ENCODE measurements around the gene P2RX6.
"Not testable (repeated sequence)": the region's sequence is repeated elsewhere in the genome, so short reads cannot be mapped to it uniquely, and the experiment has no call there.

The P2RX6 gene

DNA sequence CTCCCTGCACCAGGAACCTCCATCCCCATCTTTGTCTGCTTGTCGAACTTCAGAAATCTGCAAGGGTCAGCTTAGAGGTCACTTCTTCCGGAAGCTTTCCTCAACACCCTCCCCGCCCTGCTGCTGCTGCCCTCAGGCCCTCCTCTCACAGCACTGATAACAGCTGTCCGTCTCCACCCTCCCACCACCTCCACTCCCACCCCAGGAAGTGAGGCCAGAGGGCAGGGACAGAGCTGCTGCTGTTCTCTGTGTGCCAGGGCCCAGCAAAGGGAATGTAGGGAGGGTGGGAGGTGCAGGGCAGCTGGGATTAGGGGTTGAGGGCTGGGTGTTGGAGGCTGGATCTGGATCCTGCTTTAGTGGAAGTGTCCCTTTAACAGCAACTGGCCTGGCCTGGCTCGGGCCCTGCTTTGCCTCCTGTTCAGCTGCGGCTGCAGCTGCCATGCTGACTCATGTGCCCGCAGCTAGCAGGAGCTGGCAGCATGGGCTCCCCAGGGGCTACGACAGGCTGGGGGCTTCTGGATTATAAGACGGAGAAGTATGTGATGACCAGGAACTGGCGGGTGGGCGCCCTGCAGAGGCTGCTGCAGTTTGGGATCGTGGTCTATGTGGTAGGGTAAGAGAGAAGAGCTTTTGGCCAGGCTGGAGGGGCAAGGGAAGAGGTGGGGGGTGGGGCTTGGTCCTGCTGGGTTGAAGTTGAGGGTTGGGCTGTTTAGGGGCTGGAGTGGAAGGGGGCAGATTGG is at the start of gene P2RX6:
Gene P2RX6 (plus strand): TSS at position 440 of the 740 bp plus-strand sequence. CDS start 10 bp downstream, at position 450.
- DNase-seq: no peak

DNA sequence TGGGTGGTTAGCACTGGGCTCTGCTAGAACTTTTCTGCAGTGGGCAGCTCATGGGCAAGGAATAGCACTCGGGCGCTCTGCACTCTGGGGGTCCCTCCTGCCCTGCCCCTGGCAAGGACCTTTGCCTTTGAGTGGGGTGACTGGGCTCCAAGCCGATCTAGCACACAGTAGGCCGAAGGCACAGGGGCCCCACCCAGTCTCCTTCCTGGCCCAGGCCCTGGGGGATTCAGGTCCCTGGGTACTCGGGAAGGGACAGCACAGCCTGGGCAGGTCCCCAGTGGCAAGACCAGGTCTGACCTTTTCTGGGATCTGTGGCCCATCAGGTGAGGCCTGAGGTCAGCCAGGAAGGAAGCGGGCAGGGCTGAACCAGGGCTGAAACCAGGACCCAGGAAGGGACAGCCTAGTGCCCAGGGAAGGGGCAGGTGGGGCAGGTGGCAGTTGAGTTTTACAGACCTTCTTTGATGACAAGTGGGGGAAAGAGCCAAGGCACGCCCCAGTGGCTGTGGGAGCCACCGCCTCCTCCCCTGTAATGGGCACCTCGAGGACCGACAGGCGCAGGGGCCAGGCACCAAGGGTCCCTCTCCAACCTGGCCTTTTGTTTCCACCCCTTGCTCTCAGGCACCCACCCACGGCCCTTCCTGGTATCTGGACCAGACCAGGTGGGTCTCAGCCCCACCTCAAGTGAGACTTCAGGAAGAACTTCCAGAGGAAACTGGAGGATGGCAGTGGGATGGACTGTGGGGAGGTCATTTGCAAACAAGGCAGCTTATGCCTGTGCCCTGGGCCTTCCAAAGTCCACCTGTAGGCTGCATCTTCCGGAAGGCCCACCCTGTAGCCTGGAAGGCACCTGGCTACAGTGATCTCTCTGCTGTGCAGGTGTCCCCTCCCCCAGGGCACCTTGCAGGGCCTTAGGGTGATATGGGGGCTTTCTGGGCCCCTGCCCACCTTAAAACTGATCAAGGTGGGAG is 48.8 kb upstream of the P2RX6 start:
- no peak for DNase-seq

- DNase-seq: no peak
Measured at GRCh38 chr22:20966883-20967696, 47.9 kb upstream of the P2RX6 start, which contains the start of gene AIFM3. Gene AIFM3 (plus strand): TSS chr22:20967255. CDS start chr22:20967945, 690 bp downstream.

DNA sequence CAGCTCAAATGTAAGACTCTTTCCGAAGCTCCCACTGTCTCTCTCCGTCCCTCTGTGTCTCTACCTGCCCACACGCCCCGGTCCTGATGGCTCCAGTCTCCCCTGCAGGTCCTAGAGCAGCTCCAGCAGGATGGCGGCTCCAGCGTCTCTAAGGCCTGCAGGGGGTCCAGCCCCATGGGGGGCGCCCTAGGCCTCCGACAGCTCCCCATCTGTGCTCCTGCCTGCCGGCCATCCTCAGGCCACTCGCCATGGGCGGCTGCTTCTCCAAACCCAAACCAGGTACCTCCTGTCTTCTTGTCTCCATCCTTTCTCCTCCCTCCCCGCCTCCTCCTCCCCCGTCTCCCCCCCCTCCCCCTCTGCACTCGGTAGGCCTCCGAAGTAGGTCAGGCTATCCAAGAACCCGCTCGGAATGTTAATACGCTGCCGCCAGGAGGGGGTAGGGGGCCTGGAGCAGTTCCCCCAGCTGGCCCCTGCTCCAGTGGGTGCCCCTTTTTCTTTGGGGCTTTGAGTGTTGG is 47.2 kb upstream of the P2RX6 start:
- no peak for DNase-seq

DNA sequence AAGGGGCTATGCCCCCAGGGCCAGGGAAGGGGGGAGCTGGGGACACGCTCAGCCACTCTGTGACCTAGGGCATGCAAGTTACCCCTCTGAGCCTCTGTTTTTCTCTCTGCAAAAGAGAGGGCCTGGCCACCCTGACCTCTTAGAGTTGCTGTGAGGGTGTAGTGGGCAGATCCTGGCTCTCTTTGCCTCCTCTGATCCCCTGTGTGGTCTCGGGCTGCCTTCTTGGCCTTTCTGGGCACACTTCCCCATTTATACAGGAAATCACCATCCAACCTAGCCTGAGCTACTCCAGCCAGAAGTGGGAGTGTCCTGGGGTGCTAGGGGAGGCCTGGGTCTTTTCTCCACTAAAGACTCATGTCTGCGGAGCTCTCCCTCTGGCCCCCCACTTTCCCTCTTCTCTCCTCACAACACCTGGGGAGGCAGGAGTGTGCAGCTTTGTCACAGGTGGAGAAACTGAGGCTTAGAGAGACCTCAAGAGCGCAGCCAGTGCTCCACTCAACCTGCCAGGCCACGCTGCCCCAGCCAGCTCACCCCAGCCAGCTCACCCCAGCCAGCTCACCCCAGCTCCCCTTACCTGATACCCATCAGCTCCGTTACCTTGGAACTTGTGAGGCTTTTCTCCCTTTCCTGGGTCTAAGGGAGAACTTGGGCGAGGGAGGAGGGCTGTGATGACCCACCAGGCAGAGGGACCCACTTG is 46.5 kb upstream of the P2RX6 start:
- no peak for DNase-seq

DNA sequence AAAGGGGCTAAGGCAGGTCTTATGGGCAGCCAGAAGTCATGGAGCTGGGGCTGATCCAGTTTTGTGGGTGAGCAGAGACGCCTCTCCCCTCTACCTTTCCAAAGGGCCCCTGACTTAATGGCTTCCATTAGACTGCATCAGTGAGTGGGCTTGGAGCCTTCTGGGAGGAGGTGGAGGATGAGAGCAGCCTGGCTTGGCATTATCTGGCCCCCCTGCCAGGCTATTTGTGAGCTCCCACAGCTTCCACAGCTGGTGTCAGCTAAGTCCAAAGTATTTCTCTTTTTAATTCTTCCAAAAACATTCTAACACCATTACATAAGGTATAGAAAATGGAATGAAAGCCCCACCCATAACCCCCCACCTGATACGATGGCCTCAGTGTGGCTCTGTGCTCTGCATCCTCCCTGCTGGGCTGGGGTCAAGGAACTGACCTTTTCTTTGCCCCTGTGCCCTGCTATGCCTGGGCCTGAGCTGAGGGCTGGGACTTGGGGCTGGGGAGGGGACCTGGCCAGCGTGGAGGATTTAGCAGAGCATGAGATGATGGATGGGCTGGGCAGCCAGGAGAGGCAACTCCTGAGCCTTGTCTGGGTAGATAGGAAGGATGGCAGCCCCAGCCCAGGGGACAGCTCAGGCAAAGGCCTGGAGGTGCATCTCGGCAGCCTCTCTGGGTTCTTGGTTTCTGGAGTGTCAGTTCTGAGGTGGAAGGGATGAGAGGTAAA is 43.9 kb upstream of the P2RX6 start:
- no peak for DNase-seq

DNA sequence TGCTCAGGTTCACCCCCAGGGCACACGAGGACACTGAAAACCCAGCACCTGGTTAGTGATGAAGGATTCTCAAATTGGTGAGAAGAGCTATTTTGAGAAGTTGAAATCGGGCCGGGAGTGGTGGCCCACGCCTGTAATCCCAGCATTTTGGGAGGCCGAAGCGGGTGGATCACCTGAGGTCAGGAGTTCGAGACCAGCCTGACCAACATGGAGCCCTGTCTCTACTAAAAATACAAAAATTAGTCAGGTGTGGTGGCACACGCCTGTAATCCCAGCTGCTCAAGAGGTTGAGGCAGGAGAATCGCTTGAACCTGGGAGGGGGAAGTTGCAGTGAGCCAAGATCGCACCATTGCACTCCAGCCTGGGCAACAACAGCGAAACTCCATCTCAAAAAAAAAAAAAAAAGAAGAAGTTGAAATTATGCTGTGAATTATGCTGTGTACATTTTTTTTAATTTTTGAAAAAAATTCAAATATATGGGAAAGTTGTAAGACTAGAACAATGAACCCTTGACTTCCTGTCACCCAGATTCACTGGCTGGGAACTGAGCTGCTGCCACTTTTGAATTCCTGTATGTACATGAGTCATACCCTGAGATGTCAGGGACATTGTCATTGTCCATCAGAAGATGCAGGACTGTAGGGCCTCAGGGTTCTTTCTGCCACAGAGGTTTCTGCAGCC is 42.8 kb upstream of the P2RX6 start:
- not testable (repeated sequence) for DNase-seq

DNA sequence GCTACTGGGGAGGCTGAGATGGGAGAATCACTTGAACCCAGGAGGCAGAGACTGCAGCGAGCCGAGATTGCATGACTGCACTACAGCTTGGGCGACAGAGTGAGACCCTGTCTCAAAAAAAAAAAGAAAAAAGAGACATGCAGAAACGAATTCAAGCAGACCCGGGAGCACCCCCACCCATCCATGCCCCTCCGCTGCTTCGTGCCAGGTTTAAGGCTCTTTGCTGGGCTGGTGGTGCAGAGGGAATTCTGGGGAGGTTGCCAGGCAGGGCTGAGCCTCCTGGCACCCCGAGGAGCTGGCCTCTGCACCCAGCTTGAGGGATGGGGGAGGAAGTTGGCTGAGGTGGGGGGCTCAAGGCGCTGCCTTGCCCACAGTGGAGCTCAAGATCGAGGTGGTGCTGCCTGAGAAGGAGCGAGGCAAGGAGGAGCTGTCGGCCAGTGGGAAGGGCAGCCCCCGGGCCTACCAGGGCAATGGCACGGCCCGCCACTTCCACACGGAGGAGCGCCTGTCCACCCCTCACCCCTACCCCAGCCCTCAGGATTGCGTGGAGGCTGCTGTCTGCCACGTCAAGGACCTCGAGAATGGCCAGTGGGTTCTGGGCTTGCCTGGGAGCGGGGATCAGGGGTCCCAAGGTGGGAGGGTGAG is 41.9 kb upstream of the P2RX6 start:
- no peak for DNase-seq

DNA sequence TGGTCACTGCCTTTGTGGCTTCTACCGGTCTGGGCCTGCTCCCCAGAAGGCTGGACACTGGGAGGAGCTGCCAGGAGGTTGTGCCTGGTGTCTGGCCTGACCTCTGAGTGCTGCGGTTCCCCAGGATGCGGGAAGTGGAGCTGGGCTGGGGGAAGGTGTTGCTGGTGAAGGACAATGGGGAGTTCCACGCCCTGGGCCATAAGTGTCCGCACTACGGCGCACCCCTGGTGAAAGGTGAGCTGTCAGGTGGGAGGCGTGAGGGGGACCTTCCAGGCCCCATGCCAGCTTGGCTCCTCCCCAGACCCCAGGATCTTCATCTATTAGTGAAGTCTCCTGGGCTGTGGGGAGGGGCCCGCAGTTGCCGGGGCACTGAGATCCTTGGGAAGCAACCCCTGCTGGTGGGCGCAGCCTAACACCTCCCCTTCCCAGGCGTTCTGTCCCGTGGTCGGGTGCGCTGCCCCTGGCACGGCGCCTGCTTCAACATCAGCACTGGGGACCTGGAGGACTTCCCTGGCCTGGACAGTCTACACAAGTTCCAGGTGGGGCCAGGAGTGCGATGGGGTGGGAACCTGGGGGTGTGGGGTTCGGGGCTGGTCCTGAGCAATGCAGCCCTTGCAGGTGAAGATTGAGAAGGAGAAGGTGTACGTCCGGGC is 41.2 kb upstream of the P2RX6 start:
- DNase-seq: no peak

DNA sequence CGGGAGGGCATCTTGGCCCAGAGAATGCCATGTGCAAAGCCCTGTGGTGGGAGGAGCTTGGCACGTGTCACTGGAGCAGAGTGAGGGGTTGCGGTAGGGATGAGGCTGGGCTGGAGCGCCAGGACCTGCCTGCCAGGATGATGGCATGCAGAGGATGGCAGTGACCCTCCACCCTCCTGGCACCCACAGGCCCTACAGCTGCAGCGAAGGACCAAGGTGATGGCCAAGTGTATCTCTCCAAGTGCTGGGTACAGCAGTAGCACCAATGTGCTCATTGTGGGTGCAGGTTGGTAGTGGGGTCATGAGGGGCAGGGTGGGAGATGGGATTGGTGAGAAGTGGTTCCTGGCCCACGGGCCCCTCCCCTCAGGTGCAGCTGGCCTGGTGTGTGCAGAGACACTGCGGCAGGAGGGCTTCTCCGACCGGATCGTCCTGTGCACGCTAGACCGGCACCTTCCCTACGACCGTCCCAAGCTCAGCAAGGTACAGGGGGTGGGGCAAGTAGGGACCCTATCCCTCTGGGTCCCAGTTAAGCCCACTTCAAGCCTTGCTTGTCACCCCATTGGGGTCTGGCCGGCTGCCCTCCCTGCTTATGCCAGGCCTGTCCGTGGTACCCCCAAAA is 40.5 kb upstream of the P2RX6 start:
- DNase-seq: no peak

GRCh38 chr22:20975541-20976290 is 39.2 kb upstream of the P2RX6 start:
- DNase-seq: no peak

GRCh38 chr22:20976291-20976877 is 38.6 kb upstream of the P2RX6 start:
- no peak for DNase-seq

DNA sequence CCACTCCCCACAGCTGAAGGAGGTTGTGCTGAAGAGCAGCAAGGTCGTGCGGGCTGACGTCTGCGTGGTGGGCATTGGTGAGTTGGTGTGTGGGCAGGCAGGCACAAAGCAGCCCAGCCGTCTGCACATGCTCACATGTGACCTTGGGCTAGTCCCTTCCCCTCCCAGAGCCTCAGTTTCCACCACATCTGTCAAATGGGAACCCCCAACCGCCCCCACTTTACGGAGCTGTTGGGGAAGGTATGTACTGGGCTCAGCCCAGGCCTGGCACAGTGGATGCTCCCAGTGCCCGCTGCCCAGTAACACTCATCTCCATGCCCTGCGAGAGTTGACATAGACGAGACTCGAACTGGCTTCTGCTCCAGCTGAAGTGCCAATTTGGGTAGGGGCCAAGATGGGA is 37.9 kb upstream of the P2RX6 start:
- DNase-seq: no peak

DNA sequence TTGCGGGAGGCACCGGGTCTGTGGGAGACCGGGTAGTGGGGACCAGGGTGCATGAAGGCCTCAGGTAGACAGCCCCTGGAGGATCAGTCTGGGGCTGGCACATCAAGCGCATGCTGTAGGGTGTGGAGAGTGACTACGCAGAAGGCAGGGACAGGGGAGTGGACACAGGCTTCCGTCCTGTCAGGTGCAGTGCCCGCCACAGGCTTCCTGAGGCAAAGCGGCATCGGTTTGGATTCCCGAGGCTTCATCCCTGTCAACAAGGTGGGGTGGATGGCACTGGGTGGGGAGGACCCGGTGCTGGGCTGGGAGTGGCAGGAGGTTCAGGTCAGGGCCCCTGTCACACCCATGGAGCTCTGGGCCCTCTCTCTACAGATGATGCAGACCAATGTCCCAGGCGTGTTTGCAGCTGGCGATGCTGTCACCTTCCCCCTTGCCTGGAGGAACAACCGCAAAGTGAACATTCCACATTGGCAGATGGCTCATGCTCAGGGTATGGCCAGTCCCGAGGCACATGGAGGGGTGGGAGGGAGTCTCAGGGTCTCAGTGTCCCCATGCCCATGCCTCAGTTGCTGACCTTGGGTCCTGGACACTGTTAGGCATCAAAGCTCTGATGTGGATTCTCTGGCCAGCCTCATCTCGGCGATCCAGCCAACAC is 37.3 kb upstream of the P2RX6 start:
- no peak for DNase-seq

DNA sequence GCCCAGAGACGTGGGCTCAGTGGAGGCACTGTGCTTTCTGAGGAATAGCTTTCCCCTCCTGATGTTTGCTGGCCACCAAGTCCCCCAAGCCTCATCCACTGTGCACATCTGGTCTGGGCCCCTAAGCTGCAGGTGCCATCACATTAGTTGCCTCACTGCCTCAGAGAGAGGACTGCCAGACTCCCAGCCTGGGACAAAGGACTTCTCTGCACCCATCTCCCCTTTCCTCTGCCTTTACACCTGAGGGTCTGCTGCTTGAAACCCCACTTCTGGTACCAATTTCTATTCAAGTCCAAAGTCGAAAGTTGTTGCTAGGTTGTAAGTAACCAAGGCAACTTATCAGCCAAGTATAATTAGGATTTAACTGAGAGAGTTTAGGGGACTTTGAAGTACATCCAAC is 36.5 kb upstream of the P2RX6 start:
- no peak for DNase-seq

DNA sequence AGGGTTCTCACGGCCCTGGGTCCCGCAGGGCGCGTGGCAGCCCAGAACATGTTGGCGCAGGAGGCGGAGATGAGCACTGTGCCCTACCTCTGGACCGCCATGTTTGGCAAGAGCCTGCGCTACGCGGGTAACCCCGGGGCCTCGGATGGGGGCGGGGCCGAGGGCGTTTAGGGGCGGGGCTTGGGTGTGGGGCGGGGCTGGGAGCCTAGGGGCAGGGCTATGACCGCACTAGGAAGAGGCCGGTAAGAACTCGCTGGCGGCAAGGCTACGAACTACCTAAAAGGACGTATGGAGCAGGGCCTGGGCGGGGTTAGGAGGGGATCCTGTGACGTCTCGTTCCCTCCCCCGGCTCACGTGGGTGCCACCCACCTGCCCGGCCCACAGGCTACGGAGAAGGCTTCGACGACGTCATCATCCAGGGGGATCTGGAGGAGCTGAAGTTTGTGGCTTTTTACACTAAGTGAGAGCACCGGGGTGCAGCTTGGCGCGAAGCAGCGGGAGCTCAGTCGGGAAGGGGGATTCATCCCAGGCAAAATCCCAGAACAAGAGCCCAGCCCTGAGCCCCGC is 35.6 kb upstream of the P2RX6 start:
- peak; percentile 58 for DNase-seq

- DNase-seq: no peak
Measured at GRCh38 chr22:20979940-20980453, 35.0 kb upstream of the P2RX6 start.

Data from activated CD4-positive, alpha-beta T cell treated with anti-CD3 and anti-CD28 coated beads, Interleukin-2, amount 50 U/mL, for 1 hour (primary cell).